Loucy (cell line): ENCODE data around the gene H6PD.

ENCODE experiments used
- EZH2phosphoT487 ChIP-seq: fragments of 200-600 bp; IDR thresholded peaks from 2 replicates; pipeline ENCODE4 v1.6.1; 2018; ENCODE audit warnings: antibody characterized with exemption, mild to moderate bottlenecking, moderate library complexity, borderline replicate concordance
- TF ChIP-seq, protein P1 (sequence below): fragments of 200-600 bp; sonication (generic); conservative IDR thresholded peaks from 2 replicates; pipeline ENCODE4 v1.5.1; 2014; ENCODE audit warnings: mild to moderate bottlenecking, antibody characterized with exemption, low read length

DNA sequence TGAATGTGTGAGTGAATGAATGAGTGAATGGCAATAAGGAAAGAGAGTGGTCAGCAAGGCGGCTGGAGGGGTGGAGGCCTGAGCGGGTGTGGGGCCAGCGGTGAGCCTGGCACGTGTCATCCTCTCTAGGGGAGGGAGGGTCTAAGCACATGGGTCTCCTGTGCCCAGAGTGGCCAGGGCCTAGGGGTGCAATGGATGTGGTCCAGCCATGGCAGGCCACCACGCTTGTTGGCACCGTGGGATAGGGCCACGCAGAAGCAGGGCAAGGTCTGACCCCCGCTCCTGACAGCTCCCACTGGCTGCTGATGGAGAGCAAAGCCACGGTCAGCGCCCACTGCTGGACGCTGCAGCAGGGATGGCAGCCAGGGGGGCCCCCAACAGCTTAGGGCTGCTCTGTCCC lies 38.6 kb downstream of the H6PD start:
- TF ChIP-seq, protein P1, sequence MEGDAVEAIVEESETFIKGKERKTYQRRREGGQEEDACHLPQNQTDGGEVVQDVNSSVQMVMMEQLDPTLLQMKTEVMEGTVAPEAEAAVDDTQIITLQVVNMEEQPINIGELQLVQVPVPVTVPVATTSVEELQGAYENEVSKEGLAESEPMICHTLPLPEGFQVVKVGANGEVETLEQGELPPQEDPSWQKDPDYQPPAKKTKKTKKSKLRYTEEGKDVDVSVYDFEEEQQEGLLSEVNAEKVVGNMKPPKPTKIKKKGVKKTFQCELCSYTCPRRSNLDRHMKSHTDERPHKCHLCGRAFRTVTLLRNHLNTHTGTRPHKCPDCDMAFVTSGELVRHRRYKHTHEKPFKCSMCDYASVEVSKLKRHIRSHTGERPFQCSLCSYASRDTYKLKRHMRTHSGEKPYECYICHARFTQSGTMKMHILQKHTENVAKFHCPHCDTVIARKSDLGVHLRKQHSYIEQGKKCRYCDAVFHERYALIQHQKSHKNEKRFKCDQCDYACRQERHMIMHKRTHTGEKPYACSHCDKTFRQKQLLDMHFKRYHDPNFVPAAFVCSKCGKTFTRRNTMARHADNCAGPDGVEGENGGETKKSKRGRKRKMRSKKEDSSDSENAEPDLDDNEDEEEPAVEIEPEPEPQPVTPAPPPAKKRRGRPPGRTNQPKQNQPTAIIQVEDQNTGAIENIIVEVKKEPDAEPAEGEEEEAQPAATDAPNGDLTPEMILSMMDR, result no peak
- TF ChIP-seq EZH2phosphoT487, result no peak
